Hematopoietic multipotent progenitor cell treated with erythropoietin and hydrocortisone succinate and interleukin-3 and kit ligand, for 4 days (in vitro differentiated cells): ENCODE results near the gene SLC25A44.
"Not testable (repeated sequence)": the region's sequence is repeated elsewhere in the genome, so short reads cannot be mapped to it uniquely, and the experiment has no call there.

ENCODE experiments used
- DNase-seq: peaks from one replicate; pipeline ENCODE4 v3.0.0-alpha.2; 2015

The SLC25A44 gene

GRCh38 chr1:156212130-156212529 is 18.2 kb downstream of the SLC25A44 start:
- no peak for DNase-seq

- DNase-seq: peak; percentile 99
Observed at GRCh38 chr1:156212833-156213643, 19.1 kb downstream of the SLC25A44 start, which contains the start of gene PMF1. Gene PMF1, plus strand, starts transcription at chr1:156213007. Its CDS starts 9 bp downstream, at chr1:156213016.

GRCh38 chr1:156213644-156213966 is 19.7 kb downstream of the SLC25A44 start:
- no peak for DNase-seq

- DNase-seq: peak; percentile 31
Observed at GRCh38 chr1:156214024-156214748, 20.3 kb downstream of the SLC25A44 start.

- DNase-seq: not testable (repeated sequence)
Observed at GRCh38 chr1:156216361-156217086, 22.6 kb downstream of the SLC25A44 start.

GRCh38 chr1:156217871-156218270 is 24.0 kb downstream of the SLC25A44 start:
- DNase-seq: peak; percentile 70

GRCh38 chr1:156220226-156220625 is 26.3 kb downstream of the SLC25A44 start:
- DNase-seq: no peak

- no peak for DNase-seq
Observed at GRCh38 chr1:156221986-156222692, 28.2 kb downstream of the SLC25A44 start.

GRCh38 chr1:156225677-156226014 is 31.7 kb downstream of the SLC25A44 start:
- no peak for DNase-seq

GRCh38 chr1:156226116-156226538 is 32.2 kb downstream of the SLC25A44 start:
- DNase-seq: no peak

GRCh38 chr1:156226782-156227181 is 32.9 kb downstream of the SLC25A44 start:
- no peak for DNase-seq

GRCh38 chr1:156228501-156228900 is 34.6 kb downstream of the SLC25A44 start:
- DNase-seq: no peak

- DNase-seq: peak; percentile 70
Observed at GRCh38 chr1:156229809-156230472, 36.0 kb downstream of the SLC25A44 start.

- no peak for DNase-seq
Observed at GRCh38 chr1:156230473-156230837, 36.6 kb downstream of the SLC25A44 start.

- peak; percentile 42 for DNase-seq
Observed at GRCh38 chr1:156232201-156232894, 38.4 kb downstream of the SLC25A44 start.

- no peak for DNase-seq
Observed at GRCh38 chr1:156233426-156234127, 39.7 kb downstream of the SLC25A44 start.

GRCh38 chr1:156236164-156236563 is 42.3 kb downstream of the SLC25A44 start:
- no peak for DNase-seq

- no peak for DNase-seq
Observed at GRCh38 chr1:156238248-156238647, 44.3 kb downstream of the SLC25A44 start.

GRCh38 chr1:156241311-156241811 is 47.5 kb downstream of the SLC25A44 start:
- DNase-seq: peak; percentile 26

- DNase-seq: peak; percentile 21
Observed at GRCh38 chr1:156241926-156242325, 48.0 kb downstream of the SLC25A44 start, which contains the start of gene BGLAP. Gene BGLAP, plus strand, starts transcription at chr1:156242184. Its CDS starts 48 bp downstream, at chr1:156242232.

- no peak for DNase-seq
Observed at GRCh38 chr1:156242738-156243137, 48.8 kb downstream of the SLC25A44 start.
